ENCODE data around the gene TNFRSF8. TPM values are rescaled to one million over a fixed set of nuclear protein-coding genes. Genes with fewer than 3 reads are reported as not detected.
A peak's percentile ranks its signal among the peaks of the same experiment; 100 is the strongest.

Gene TNFRSF8
- total and polyA plus RNA-seq, 9 of the 15 experiments (the other 6 are each of a cell fraction or from before 2014, with no cell fraction given), result 3.5 to 38.4 (median 17.1) TPM

DNA sequence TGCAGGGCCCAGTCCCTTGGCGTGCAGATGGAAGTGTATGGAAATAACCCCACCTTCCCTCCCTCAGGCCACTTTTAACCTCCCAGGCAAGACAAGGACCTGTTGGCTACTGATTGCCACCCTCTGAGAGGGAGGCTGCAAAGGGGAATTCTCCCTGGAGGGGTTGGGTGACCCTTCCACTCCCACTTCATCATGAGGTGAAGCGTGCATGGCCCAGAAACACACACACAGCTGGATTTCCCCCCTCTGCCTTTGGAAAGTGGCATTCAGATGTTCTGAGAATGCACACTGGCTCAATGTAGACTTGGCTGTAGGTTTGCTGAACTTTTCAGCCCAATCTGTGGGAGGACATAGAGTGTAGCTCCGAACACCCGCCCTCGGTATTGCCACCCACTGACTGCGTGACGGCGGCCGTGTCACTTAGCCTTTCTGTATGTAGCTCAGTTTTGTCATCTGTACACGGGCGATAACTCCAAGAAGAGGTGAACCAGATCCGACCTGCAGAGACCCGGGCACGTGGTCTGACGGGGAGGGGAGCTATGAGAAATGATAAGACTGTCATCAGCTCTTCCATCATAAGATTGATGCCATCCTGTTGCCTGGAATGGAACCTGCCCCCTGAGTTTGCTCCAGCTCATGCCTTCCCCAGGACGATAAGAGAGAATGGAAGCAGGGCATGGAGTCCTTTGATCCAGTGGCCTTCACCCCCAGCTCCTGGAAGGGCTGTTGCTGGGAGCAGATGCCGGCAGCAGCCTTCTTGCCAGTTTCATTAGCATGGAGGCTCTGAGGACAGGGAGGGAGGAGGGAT, 24.5 kb upstream of the TNFRSF8 start (continued):
- TF ChIP-seq, protein P1, sequence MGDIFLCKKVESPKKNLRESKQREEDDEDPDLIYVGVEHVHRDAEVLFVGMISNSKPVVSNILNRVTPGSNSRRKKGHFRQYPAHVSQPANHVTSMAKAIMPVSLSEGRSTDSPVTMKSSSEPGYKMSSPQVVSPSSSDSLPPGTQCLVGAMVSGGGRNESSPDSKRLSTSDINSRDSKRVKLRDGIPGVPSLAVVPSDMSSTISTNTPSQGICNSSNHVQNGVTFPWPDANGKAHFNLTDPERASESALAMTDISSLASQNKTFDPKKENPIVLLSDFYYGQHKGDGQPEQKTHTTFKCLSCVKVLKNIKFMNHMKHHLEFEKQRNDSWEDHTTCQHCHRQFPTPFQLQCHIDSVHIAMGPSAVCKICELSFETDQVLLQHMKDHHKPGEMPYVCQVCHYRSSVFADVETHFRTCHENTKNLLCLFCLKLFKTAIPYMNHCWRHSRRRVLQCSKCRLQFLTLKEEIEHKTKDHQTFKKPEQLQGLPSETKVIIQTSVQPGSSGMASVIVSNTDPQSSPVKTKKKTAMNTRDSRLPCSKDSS (IDR thresholded peaks at IDR 0.05; ENCODE audit: low read depth, partially characterized antibody), result no peak
- TF ChIP-seq, protein P2, sequence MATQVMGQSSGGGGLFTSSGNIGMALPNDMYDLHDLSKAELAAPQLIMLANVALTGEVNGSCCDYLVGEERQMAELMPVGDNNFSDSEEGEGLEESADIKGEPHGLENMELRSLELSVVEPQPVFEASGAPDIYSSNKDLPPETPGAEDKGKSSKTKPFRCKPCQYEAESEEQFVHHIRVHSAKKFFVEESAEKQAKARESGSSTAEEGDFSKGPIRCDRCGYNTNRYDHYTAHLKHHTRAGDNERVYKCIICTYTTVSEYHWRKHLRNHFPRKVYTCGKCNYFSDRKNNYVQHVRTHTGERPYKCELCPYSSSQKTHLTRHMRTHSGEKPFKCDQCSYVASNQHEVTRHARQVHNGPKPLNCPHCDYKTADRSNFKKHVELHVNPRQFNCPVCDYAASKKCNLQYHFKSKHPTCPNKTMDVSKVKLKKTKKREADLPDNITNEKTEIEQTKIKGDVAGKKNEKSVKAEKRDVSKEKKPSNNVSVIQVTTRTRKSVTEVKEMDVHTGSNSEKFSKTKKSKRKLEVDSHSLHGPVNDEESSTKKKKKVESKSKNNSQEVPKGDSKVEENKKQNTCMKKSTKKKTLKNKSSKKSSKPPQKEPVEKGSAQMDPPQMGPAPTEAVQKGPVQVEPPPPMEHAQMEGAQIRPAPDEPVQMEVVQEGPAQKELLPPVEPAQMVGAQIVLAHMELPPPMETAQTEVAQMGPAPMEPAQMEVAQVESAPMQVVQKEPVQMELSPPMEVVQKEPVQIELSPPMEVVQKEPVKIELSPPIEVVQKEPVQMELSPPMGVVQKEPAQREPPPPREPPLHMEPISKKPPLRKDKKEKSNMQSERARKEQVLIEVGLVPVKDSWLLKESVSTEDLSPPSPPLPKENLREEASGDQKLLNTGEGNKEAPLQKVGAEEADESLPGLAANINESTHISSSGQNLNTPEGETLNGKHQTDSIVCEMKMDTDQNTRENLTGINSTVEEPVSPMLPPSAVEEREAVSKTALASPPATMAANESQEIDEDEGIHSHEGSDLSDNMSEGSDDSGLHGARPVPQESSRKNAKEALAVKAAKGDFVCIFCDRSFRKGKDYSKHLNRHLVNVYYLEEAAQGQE (IDR thresholded peaks at IDR 0.05; ENCODE audit: borderline replicate concordance), result peak; percentile 92
- TF ChIP-seq, protein P2 (CRISPR knock-in tag; IDR thresholded peaks at IDR 0.05; ENCODE audit: low read depth), result no peak
- no peak for TF ChIP-seq SIRT6 (IDR thresholded peaks at IDR 0.05; ENCODE audit: low read depth, low read length)
- TF ChIP-seq SLC30A9 (CRISPR knock-in tag; IDR thresholded peaks at IDR 0.05), result no peak
- peak; percentile 96 to 97 for TF ChIP-seq KDM1A (IDR thresholded peaks at IDR 0.05)
- TF ChIP-seq ASH1L (IDR thresholded peaks at IDR 0.05; ENCODE audit: borderline replicate concordance, low read depth, partially characterized antibody), result no peak
- TF ChIP-seq ZNF140 (CRISPR knock-in tag; IDR thresholded peaks at IDR 0.05), result no peak
- TF ChIP-seq, protein P3, sequence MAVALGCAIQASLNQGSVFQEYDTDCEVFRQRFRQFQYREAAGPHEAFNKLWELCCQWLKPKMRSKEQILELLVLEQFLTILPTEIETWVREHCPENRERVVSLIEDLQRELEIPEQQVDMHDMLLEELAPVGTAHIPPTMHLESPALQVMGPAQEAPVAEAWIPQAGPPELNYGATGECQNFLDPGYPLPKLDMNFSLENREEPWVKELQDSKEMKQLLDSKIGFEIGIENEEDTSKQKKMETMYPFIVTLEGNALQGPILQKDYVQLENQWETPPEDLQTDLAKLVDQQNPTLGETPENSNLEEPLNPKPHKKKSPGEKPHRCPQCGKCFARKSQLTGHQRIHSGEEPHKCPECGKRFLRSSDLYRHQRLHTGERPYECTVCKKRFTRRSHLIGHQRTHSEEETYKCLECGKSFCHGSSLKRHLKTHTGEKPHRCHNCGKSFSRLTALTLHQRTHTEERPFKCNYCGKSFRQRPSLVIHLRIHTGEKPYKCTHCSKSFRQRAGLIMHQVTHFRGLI (CRISPR knock-in tag; IDR thresholded peaks at IDR 0.05), result no peak
- no peak for TF ChIP-seq HSF4 (CRISPR knock-in tag; IDR thresholded peaks at IDR 0.05; ENCODE audit: borderline replicate concordance)
- TF ChIP-seq RAD51 (IDR thresholded peaks at IDR 0.05; ENCODE audit: borderline replicate concordance, low read depth), result peak; percentile 91
- TF ChIP-seq, protein P4, sequence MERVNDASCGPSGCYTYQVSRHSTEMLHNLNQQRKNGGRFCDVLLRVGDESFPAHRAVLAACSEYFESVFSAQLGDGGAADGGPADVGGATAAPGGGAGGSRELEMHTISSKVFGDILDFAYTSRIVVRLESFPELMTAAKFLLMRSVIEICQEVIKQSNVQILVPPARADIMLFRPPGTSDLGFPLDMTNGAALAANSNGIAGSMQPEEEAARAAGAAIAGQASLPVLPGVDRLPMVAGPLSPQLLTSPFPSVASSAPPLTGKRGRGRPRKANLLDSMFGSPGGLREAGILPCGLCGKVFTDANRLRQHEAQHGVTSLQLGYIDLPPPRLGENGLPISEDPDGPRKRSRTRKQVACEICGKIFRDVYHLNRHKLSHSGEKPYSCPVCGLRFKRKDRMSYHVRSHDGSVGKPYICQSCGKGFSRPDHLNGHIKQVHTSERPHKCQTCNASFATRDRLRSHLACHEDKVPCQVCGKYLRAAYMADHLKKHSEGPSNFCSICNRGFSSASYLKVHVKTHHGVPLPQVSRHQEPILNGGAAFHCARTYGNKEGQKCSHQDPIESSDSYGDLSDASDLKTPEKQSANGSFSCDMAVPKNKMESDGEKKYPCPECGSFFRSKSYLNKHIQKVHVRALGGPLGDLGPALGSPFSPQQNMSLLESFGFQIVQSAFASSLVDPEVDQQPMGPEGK (CRISPR knock-in tag; IDR thresholded peaks at IDR 0.05; ENCODE audit: borderline replicate concordance), result no peak
